Fibroblast of lung (primary cell): ENCODE data around the gene RGS3.

Source experiments
- CTCF ChIP-seq, 2 donors: IDR thresholded peaks in 1 of 2; conservative IDR thresholded peaks in 1 of 2; 1 replicate in 1 of 2; 2 replicates in 1 of 2; pipeline ENCODE4 v1.5.1; 2011 to 2012; ENCODE audit warnings: low read length in 2 of 2, control low read depth in 1 of 2, inconsistent platforms in 1 of 2, low read depth in 1 of 2, mild to moderate bottlenecking in 1 of 2
- EZH2 ChIP-seq: IDR thresholded peaks from 2 replicates; pipeline ENCODE4 v1.5.1; 2012; ENCODE audit warnings: low read length, control low read depth, mild to moderate bottlenecking; ENCODE audit errors: missing control alignments

DNA sequence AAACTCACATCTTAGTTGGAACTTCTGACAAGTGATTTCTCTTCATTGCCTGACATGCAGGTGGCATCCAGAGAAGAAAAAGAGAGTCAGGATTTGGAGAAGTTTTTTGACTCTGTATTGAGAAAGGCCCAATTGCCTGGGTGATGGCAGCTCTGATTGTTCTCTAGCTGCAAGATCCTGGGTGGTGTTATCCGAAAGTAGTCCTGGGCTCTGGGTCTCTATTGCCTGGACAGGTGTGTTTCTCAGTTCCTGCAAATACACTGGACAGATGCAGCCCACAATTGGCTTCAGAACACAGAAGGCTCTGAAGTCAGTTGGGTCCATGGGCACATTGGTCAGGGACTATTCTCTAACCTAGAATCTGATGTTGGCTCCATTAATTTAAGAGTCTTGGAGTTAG, 67.4 kb downstream of the RGS3 start:
- TF ChIP-seq CTCF (conservative IDR thresholded peaks at IDR 0.05 in 1 of 2, IDR thresholded peaks at IDR 0.05 in 1 of 2; ENCODE audit: low read depth in 1 of 2, low read length in 2 of 2) (no peak), EZH2 (no peak)
